Activated CD4-positive, alpha-beta T cell treated with anti-CD3 and anti-CD28 coated beads, Interleukin-2, amount 50 U/mL, for 16 hours (primary cell): ENCODE measurements around the gene USP3.

Experiments used
- DNase-seq: peaks from one replicate; pipeline ENCODE4 v3.0.0-alpha.2; 2020

The USP3 gene

GRCh38 chr15:63504247-63504978 is at the start of gene USP3:
Gene USP3 (plus strand): TSS chr15:63504593. CDS start chr15:63504740, 147 bp downstream.
- peak; percentile 96 for DNase-seq

GRCh38 chr15:63456258-63456657 is 48.1 kb upstream of the USP3 start:
- no peak for DNase-seq

- no peak for DNase-seq
Measured at GRCh38 chr15:63457379-63457778, 47.0 kb upstream of the USP3 start.

GRCh38 chr15:63458026-63458425 is 46.4 kb upstream of the USP3 start:
- DNase-seq, result no peak

GRCh38 chr15:63458794-63459395 is 45.5 kb upstream of the USP3 start:
- DNase-seq, result no peak

GRCh38 chr15:63460210-63461155 is 43.9 kb upstream of the USP3 start:
- no peak for DNase-seq

GRCh38 chr15:63461230-63461985 is 43.0 kb upstream of the USP3 start:
- DNase-seq, result no peak

- no peak for DNase-seq
Measured at GRCh38 chr15:63462088-63462487, 42.3 kb upstream of the USP3 start.

- DNase-seq, result no peak
Measured at GRCh38 chr15:63463036-63463435, 41.4 kb upstream of the USP3 start.

- no peak for DNase-seq
Measured at GRCh38 chr15:63463793-63464192, 40.6 kb upstream of the USP3 start.

GRCh38 chr15:63465104-63465503 is 39.3 kb upstream of the USP3 start:
- no peak for DNase-seq

- peak; percentile 78 for DNase-seq
Measured at GRCh38 chr15:63466378-63467192, 37.8 kb upstream of the USP3 start.

GRCh38 chr15:63469190-63469589 is 35.2 kb upstream of the USP3 start:
- peak; percentile 57 for DNase-seq

- DNase-seq, result no peak
Measured at GRCh38 chr15:63469984-63470383, 34.4 kb upstream of the USP3 start.

GRCh38 chr15:63473007-63473748 is 31.2 kb upstream of the USP3 start:
- DNase-seq, result no peak

- no peak for DNase-seq
Measured at GRCh38 chr15:63473749-63473998, 30.7 kb upstream of the USP3 start.

GRCh38 chr15:63473999-63474809 is 30.2 kb upstream of the USP3 start:
- peak; percentile 41 for DNase-seq

GRCh38 chr15:63474810-63475316 is 29.5 kb upstream of the USP3 start:
- DNase-seq, result no peak

- DNase-seq, result no peak
Measured at GRCh38 chr15:63475707-63476106, 28.7 kb upstream of the USP3 start.

GRCh38 chr15:63476229-63476632 is 28.2 kb upstream of the USP3 start:
- DNase-seq, result no peak
